Body of pancreas (tissue), 4 donors: ENCODE results near the gene CTTNBP2. TPM values are rescaled to one million over a fixed set of nuclear protein-coding genes. Genes with fewer than 3 reads are reported as not detected.

Source experiments
- ATAC-seq: fragments of 150-250 bp; one replicate; pipeline ENCODE4 v1.9.1; 2016
- DNase-seq, 4 donors: peaks; one replicate each; pipeline ENCODE4 v3.0.0-alpha.2; 2019
- H3K27ac ChIP-seq, 4 donors: fragments of 200-600 bp; sonication (generic); 1 replicate in 3 of 4; 2 replicates in 1 of 4; pipeline versions ENCODE4 v1.5.1 to v1.6.1; 2016 to 2019; ENCODE audit warnings: mild to moderate bottlenecking in 1 of 4, mixed read lengths in 1 of 4, moderate library complexity in 1 of 4
- H3K27me3 ChIP-seq, 2 donors: fragments of 200-600 bp; sonication (generic); one replicate each; pipeline ENCODE4 v1.6.0; 2016; ENCODE audit warnings: mild to moderate bottlenecking in 1 of 2
- H3K36me3 ChIP-seq, 2 donors: fragments of 200-600 bp; sonication (generic); replicated peaks in 1 of 2; 2 replicates each; pipeline ENCODE4 v1.5.1; 2016; ENCODE audit warnings: low read depth in 2 of 2; ENCODE audit not compliant: insufficient read depth in 1 of 2
- H3K4me1 ChIP-seq: fragments of 200-600 bp; sonication (generic); one replicate; pipeline ENCODE4 v1.6.0; 2016
- H3K4me3 ChIP-seq, 2 donors: fragments of 200-600 bp; sonication (generic); 1 replicate in 1 of 2; 2 replicates in 1 of 2; pipeline ENCODE4 v1.5.1; 2016 to 2019
- H3K9me3 ChIP-seq, 3 donors: fragments of 200-600 bp; sonication (generic); 1 replicate in 2 of 3; 2 replicates in 1 of 3; pipeline ENCODE4 v1.5.1; 2016
- POLR2A ChIP-seq, 3 donors: fragments of 450-650 bp; IDR thresholded peaks; one replicate each; pipeline ENCODE4 v1.6.1; 2016; ENCODE audit warnings: antibody characterized with exemption in 3 of 3, mild to moderate bottlenecking in 2 of 3
- WGBS, 2 donors: methylation state at CpG; one replicate each; pipeline ENCODE4 v1.1.5; 2017; 5-methylcytosine and 5-hydroxymethylcytosine counted together
- intact Hi-C: fragments of 100-400 bp; cut with DNase I; formaldehyde crosslinking; loops from one replicate; pipeline ENCODE4 v1.15.1; 2023
- total RNA-seq, 2 donors: library from RNA; depleted of rRNA; stranded (reverse); fragments of >200 nt; gene quantifications; one replicate each; pipeline ENCODE4 v1.1.0, GENCODE V29; 2016
- TF ChIP-seq, protein P1 (sequence below), 7 experiments: fragments of 450-650 bp in 4 of 7; fragments of 200-600 bp in 3 of 7; sonication (generic) in 3 of 7; IDR thresholded peaks; one replicate each; pipeline ENCODE4 v1.5.1; 2016 to 2019; ENCODE audit warnings: antibody characterized with exemption in 7 of 7

CTTNBP2 gene
- total RNA-seq, 2 donors from 2014 or later, result 18.5 to 25.7 TPM

DNA sequence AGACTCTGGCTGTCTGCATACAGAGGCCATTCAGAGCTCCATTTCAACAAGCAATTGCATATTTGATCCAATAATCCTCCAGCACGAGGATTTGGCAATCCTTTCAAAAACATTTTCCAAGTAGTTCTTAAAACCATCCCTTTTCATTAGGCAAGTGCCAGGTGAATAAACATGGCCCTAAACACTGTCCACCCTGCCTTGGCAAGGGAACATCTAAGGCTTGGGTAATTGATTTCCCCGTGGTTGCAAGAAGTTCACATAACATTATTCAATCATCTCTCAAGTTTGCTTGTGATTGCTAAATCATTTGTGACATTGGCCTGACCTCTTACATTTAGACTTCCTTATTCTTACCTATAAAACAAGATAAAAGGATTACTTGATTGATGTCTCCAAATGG lies 175.2 kb downstream of the CTTNBP2 start:
- no peak overlapping the region for H3K4me3 ChIP-seq
- H3K4me1 ChIP-seq, result no peaks in the 10 kb centered on the region
- WGBS, 2 donors, result 46 to 51% methylated on average over 2 of the region's 2 CpGs
- no peak for DNase-seq
- intact Hi-C loops, result no loop called here
- no peaks in the 10 kb centered on the region for H3K27me3 ChIP-seq
- ATAC-seq, result no peak
- TF ChIP-seq, protein P1, sequence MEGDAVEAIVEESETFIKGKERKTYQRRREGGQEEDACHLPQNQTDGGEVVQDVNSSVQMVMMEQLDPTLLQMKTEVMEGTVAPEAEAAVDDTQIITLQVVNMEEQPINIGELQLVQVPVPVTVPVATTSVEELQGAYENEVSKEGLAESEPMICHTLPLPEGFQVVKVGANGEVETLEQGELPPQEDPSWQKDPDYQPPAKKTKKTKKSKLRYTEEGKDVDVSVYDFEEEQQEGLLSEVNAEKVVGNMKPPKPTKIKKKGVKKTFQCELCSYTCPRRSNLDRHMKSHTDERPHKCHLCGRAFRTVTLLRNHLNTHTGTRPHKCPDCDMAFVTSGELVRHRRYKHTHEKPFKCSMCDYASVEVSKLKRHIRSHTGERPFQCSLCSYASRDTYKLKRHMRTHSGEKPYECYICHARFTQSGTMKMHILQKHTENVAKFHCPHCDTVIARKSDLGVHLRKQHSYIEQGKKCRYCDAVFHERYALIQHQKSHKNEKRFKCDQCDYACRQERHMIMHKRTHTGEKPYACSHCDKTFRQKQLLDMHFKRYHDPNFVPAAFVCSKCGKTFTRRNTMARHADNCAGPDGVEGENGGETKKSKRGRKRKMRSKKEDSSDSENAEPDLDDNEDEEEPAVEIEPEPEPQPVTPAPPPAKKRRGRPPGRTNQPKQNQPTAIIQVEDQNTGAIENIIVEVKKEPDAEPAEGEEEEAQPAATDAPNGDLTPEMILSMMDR (IDR thresholded peaks at IDR 0.05), result no peak
- TF ChIP-seq POLR2A (IDR thresholded peaks at IDR 0.05), result no peak
- no peaks in the 10 kb centered on the region for H3K9me3 ChIP-seq
- no peaks in the 10 kb centered on the region for H3K36me3 ChIP-seq
- H3K27ac ChIP-seq, result no peak overlapping the region

DNA sequence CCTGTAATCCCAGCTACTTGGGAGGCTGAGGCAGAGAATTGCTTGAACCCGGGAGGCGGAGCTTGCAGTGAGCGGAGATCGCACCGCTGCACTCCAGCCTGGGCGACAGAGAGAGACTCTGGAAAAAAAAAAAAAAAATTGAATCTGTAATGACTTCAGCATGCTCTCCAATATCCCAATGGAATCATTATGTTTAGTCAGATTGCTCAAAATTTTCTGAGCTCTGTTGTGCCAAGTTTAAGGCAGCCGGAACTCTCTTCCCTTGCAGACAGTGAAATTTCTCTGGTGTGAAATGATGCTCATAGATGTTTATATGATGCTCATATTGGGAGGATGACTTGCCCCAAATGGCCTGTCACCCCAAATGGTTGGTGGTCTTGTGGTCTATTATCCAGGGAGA lies 180.9 kb downstream of the CTTNBP2 start:
- TF ChIP-seq, protein P1 (IDR thresholded peaks at IDR 0.05), result no peak
- TF ChIP-seq POLR2A (IDR thresholded peaks at IDR 0.05), result no peak
- Histone ChIP-seq H3K9me3 (no peaks in the 10 kb centered on the region), H3K4me3 (no peak overlapping the region), H3K27ac (no peak overlapping the region), H3K4me1 (no peaks in the 10 kb centered on the region), H3K27me3 (no peaks in the 10 kb centered on the region), H3K36me3 (no peaks in the 10 kb centered on the region)
- WGBS, 2 donors, result 92 to 93% methylated on average over 7 of the region's 7 CpGs
- intact Hi-C loops, result no loop called here
- ATAC-seq (no peak), DNase-seq (no peak)

DNA sequence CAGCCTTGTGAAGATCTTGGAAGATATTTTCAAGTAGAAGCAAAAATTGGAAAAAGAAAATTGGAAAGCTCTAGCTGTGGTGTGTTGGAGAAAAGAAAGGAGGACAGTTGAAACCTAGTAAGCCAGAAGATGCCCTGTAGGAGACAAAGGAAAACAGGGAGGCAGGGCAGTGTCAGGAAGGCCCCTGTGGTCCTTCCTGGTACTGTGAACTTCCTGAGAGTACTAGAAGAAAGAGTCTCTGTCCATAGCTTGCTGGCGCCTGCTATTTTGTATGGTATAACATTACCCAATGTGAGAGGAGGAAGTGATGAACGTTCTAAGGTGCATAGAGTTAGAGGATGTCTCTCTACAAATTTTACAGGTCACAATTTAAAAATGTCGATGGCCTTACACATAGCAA lies 183.1 kb downstream of the CTTNBP2 start:
- Histone ChIP-seq H3K36me3 (no peaks in the 10 kb centered on the region), H3K27me3 (no peaks in the 10 kb centered on the region), H3K4me3 (no peak overlapping the region), H3K4me1 (no peaks in the 10 kb centered on the region), H3K9me3 (no peaks in the 10 kb centered on the region), H3K27ac (no peak overlapping the region)
- no peak for DNase-seq
- TF ChIP-seq POLR2A (IDR thresholded peaks at IDR 0.05), result no peak
- TF ChIP-seq, protein P1 (IDR thresholded peaks at IDR 0.05), result no peak
- intact Hi-C loops, result no loop called here
- 75 to 88% methylated on average over 3 of the region's 3 CpGs for WGBS, 2 donors
- ATAC-seq, result no peak

DNA sequence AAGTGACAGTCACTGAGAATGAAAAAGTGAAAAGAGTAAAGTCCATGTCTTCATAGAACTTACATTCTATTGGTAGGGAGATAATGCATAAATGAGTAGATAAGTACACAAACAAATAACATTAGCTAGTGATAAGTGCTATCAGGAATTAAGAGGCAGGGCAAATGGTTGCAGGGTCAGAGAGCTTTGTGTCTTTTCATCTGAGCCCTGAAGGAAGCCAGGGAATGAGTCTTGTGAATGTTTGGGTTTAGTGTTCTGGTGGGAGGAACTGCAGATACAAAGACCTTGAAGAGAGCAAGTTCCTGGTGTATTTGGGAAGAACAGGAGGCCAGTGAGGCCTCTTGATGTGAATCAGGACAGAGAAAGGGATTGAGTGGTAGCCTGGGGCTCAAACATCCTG lies 183.8 kb downstream of the CTTNBP2 start:
- ATAC-seq, result no peak
- intact Hi-C loops, result no loop called here

DNA sequence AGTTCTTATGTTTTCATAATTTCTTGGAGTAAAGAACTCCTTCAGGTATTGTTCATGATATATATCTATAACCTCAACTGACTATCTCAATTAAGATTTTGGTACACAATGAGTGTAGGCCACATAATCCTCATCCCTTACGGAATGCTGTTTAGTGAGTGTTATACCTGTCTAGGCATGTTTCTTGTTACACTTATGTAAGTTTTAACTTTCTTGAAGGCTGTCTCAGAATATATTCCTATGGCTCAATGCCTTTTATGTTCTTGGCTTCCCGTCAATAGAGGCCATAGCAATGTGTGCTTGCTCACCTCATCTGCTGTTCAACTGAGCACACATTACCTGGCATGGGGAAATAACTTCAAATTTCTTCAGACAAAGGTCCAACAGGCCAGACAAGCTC lies 185.1 kb downstream of the CTTNBP2 start:
- Histone ChIP-seq H3K4me1 (no peaks in the 10 kb centered on the region), H3K36me3 (no peaks in the 10 kb centered on the region), H3K4me3 (no peak overlapping the region), H3K27me3 (no peaks in the 10 kb centered on the region), H3K27ac (no peak overlapping the region), H3K9me3 (no peaks in the 10 kb centered on the region)
- ATAC-seq (no peak), DNase-seq (no peak)
- TF ChIP-seq, protein P1 (IDR thresholded peaks at IDR 0.05), result no peak
- TF ChIP-seq POLR2A (IDR thresholded peaks at IDR 0.05), result no peak
- 90 to 96% methylated on average over 2 of the region's 2 CpGs for whole genome bisulfite sequencing, 2 donors
- intact Hi-C loops, result no loop called here

More for the DNA sequence above, 183.8 kb downstream of the CTTNBP2 start:
- no peaks in the 10 kb centered on the region for H3K27me3 ChIP-seq
- H3K27ac ChIP-seq, result no peak overlapping the region
- no peaks in the 10 kb centered on the region for H3K36me3 ChIP-seq
- TF ChIP-seq, protein P1 (IDR thresholded peaks at IDR 0.05), result no peak
- TF ChIP-seq POLR2A (IDR thresholded peaks at IDR 0.05), result no peak
- no peaks in the 10 kb centered on the region for H3K9me3 ChIP-seq
- no peaks in the 10 kb centered on the region for H3K4me1 ChIP-seq
- H3K4me3 ChIP-seq, result no peak overlapping the region
- DNase-seq, result no peak
